DND-41 (cell line): ENCODE data around the gene BAIAP2L2.

ENCODE experiments used
- ATAC-seq: fragments of 200-7000 bp; cut with Tn5 transposase; 3 replicates; pipeline ENCODE4 v1.9.1; 2021; ENCODE audit warnings: low read depth; ENCODE audit not compliant: insufficient read depth
- DNase-seq: peaks from one replicate; pipeline ENCODE4 v3.0.0-alpha.2; 2020
- H2AFZ ChIP-seq: 2 replicates; pipeline ENCODE4 v1.6.0; 2012; ENCODE audit warnings: low read depth, low read length
- H3K27ac ChIP-seq: 2 replicates; pipeline ENCODE4 v1.5.1; 2012; ENCODE audit warnings: low read length, inconsistent platforms
- H3K27me3 ChIP-seq: fragments of 200-600 bp; sonication (generic); 2 replicates; pipeline ENCODE4 v1.6.0; 2012; ENCODE audit warnings: low read length, mild to moderate bottlenecking, inconsistent platforms; ENCODE audit not compliant: insufficient read depth, poor library complexity
- H3K36me3 ChIP-seq: 2 replicates; pipeline ENCODE4 v1.5.1; 2012; ENCODE audit warnings: low read length, inconsistent platforms; ENCODE audit not compliant: insufficient read depth
- H3K4me1 ChIP-seq: 2 replicates; pipeline ENCODE4 v1.5.1; 2012; ENCODE audit warnings: mild to moderate bottlenecking, low read length; ENCODE audit not compliant: insufficient read depth
- H3K4me2 ChIP-seq: 2 replicates; pipeline ENCODE4 v1.6.0; 2012; ENCODE audit warnings: mild to moderate bottlenecking, moderate library complexity, low read length, inconsistent platforms; ENCODE audit not compliant: insufficient read depth
- H3K4me3 ChIP-seq, 2 experiments: fragments of 200-600 bp in 1 of 2; shearing (Covaris generic) in 1 of 2; 2 replicates each; pipeline ENCODE4 v1.5.1; 2012 to 2016; ENCODE audit warnings: inconsistent platforms in 2 of 2, low read length in 2 of 2, mild to moderate bottlenecking in 2 of 2, low read depth in 1 of 2, moderate library complexity in 1 of 2
- H3K79me2 ChIP-seq: 2 replicates; pipeline ENCODE4 v1.6.0; 2012; ENCODE audit warnings: low read length, inconsistent platforms; ENCODE audit not compliant: insufficient read depth
- H3K9ac ChIP-seq: 2 replicates; pipeline ENCODE4 v1.6.0; 2012; ENCODE audit warnings: low read depth, mild to moderate bottlenecking, inconsistent platforms, low read length, moderate library complexity
- H3K9me3 ChIP-seq: 2 replicates; pipeline ENCODE4 v1.5.1; 2012; ENCODE audit warnings: low read length, moderate library complexity, mild to moderate bottlenecking, inconsistent platforms; ENCODE audit not compliant: insufficient read depth, severe bottlenecking
- H4K20me1 ChIP-seq: 2 replicates; pipeline ENCODE4 v1.6.0; 2012; ENCODE audit warnings: low read length; ENCODE audit not compliant: insufficient read depth
- EZH2 ChIP-seq: IDR thresholded peaks from 3 replicates; pipeline ENCODE4 v1.6.1; 2012; ENCODE audit warnings: borderline replicate concordance, low read depth, mild to moderate bottlenecking, moderate library complexity, low read length, inconsistent platforms; ENCODE audit not compliant: severe bottlenecking
- TF ChIP-seq, protein P1 (sequence below): IDR thresholded peaks from 2 replicates; pipeline ENCODE4 v1.5.1; 2012; ENCODE audit warnings: borderline replicate concordance, low read length, moderate library complexity, mild to moderate bottlenecking; ENCODE audit not compliant: poor library complexity, severe bottlenecking; ENCODE audit errors: extremely low read depth

Gene BAIAP2L2

GRCh38 chr22:38036392-38037062 lies 74.0 kb downstream of the BAIAP2L2 start:
- ATAC-seq (no peak), DNase-seq (no peak)
- no peaks in the 10 kb centered on the region for H3K79me2 ChIP-seq
- no peak overlapping the region for H2AFZ ChIP-seq
- no peaks in the 10 kb centered on the region for H3K4me1 ChIP-seq
- TF ChIP-seq, protein P1, sequence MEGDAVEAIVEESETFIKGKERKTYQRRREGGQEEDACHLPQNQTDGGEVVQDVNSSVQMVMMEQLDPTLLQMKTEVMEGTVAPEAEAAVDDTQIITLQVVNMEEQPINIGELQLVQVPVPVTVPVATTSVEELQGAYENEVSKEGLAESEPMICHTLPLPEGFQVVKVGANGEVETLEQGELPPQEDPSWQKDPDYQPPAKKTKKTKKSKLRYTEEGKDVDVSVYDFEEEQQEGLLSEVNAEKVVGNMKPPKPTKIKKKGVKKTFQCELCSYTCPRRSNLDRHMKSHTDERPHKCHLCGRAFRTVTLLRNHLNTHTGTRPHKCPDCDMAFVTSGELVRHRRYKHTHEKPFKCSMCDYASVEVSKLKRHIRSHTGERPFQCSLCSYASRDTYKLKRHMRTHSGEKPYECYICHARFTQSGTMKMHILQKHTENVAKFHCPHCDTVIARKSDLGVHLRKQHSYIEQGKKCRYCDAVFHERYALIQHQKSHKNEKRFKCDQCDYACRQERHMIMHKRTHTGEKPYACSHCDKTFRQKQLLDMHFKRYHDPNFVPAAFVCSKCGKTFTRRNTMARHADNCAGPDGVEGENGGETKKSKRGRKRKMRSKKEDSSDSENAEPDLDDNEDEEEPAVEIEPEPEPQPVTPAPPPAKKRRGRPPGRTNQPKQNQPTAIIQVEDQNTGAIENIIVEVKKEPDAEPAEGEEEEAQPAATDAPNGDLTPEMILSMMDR: no peak
- TF ChIP-seq EZH2: no peak
- no peak overlapping the region for H3K27ac ChIP-seq
- no peaks in the 10 kb centered on the region for H3K9me3 ChIP-seq
- H3K4me3 ChIP-seq: no peak overlapping the region
- no peaks in the 10 kb centered on the region for H3K36me3 ChIP-seq
- H3K4me2 ChIP-seq: no peak overlapping the region
- no peaks in the 10 kb centered on the region for H3K27me3 ChIP-seq
- no peak overlapping the region for H3K9ac ChIP-seq
- H4K20me1 ChIP-seq: no peaks in the 10 kb centered on the region

- no peak for TF ChIP-seq EZH2
- TF ChIP-seq, protein P1: no peak
- no peak overlapping the region for H3K4me3 ChIP-seq
- no peaks in the 10 kb centered on the region for H3K4me1 ChIP-seq
- DNase-seq (no peak), ATAC-seq (no peak)
- no peaks in the 10 kb centered on the region for H3K9me3 ChIP-seq
- no peak overlapping the region for H3K27ac ChIP-seq
- no peaks in the 10 kb centered on the region for H3K27me3 ChIP-seq
- H3K36me3 ChIP-seq: no peaks in the 10 kb centered on the region
- H3K4me2 ChIP-seq: no peak overlapping the region
- no peaks in the 10 kb centered on the region for H3K79me2 ChIP-seq
- no peak overlapping the region for H3K9ac ChIP-seq
- H4K20me1 ChIP-seq: 0 out of 2 replicates have a peak, but pooled peaks cover 2% of the 10 kb centered on the region
- no peak overlapping the region for H2AFZ ChIP-seq
These were observed 75.0 kb downstream of the BAIAP2L2 start for GRCh38 chr22:38035530-38035885.
